Subcutaneous abdominal adipose tissue (tissue), 5 donors: ENCODE data around the gene ZNF384.

Source experiments
- H3K27ac ChIP-seq: one replicate; pipeline ENCODE4 v1.7.0; 2013; ENCODE audit warnings: low read depth, mild to moderate bottlenecking, inconsistent platforms, low read length, moderate library complexity
- H3K27me3 ChIP-seq, 5 donors: one replicate each; pipeline ENCODE4 v1.7.0; 2013; ENCODE audit warnings: low read length in 5 of 5, inconsistent platforms in 1 of 5; ENCODE audit not compliant: control insufficient read depth in 5 of 5, insufficient read depth in 4 of 5
- H3K36me3 ChIP-seq, 5 donors: one replicate each; pipeline ENCODE4 v1.7.0; 2013; ENCODE audit warnings: low read length in 5 of 5; ENCODE audit not compliant: control insufficient read depth in 5 of 5, insufficient read depth in 5 of 5
- H3K4me1 ChIP-seq, 5 donors: one replicate each; pipeline ENCODE4 v1.7.0; 2013; ENCODE audit warnings: low read length in 5 of 5, mild to moderate bottlenecking in 3 of 5, moderate library complexity in 1 of 5; ENCODE audit not compliant: control insufficient read depth in 5 of 5, insufficient read depth in 5 of 5
- H3K4me3 ChIP-seq, 5 donors: one replicate each; pipeline ENCODE4 v1.7.0; 2013; ENCODE audit warnings: low read length in 5 of 5, low read depth in 1 of 5
- H3K9ac ChIP-seq, 5 donors: one replicate each; pipeline ENCODE4 v1.7.0; 2013; ENCODE audit warnings: low read length in 5 of 5, mild to moderate bottlenecking in 4 of 5, moderate library complexity in 3 of 5
- H3K9me3 ChIP-seq, 5 donors: one replicate each; pipeline ENCODE4 v1.7.0; 2013; ENCODE audit warnings: low read length in 5 of 5; ENCODE audit not compliant: control insufficient read depth in 5 of 5
- donor health status: healthy.
- donor health status: healthy.
- donor health status: healthy.
- donor health status: healthy.
- donor health status: healthy.

The ZNF384 gene

DNA sequence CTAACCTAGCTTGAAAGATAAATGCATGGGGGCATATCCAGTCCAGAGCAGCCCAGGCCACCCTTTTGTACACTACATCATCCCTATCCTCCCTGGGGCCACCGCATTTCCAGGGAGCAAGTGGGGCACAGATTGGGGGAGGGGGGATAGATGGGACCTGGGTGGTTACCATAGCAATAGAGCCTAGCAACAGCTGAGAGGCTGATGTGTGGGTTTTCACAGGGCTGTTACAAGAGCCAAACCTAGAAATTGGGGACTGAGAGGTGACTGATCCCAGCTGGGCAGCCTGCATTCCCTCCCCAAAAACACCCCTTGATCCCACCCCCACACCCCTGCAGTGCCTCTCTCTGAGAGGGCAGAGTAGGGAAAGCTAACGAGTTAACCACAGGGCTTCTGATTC, 3.7 kb upstream of the ZNF384 start:
- H3K27me3 ChIP-seq = peaks cover 15 to 35% (median 32%) of the 10 kb centered on the region in 5 donors
- H3K4me1 ChIP-seq = peaks cover 2 to 19% (median 16%) of the 10 kb centered on the region in 5 donors
- H3K9me3 ChIP-seq = no peaks in the 10 kb centered on the region
- no peak overlapping the region for H3K9ac ChIP-seq
- no peak overlapping the region for H3K4me3 ChIP-seq
- H3K27ac ChIP-seq = no peak overlapping the region
- no peaks in the 10 kb centered on the region for H3K36me3 ChIP-seq

GRCh38 chr12:6691473-6691872, 2.3 kb upstream of the ZNF384 start:
- peaks cover 5 to 23% (median 17%) of the 10 kb centered on the region in 5 donors for H3K27me3 ChIP-seq
- H3K9ac ChIP-seq = no peak overlapping the region
- H3K4me3 ChIP-seq = no peak overlapping the region
- H3K4me1 ChIP-seq = peaks cover 5 to 34% (median 29%) of the 10 kb centered on the region in 5 donors
- H3K36me3 ChIP-seq = peaks cover 0 to 3% (median 0%) of the 10 kb centered on the region in 5 donors
- no peak overlapping the region for H3K27ac ChIP-seq
- no peaks in the 10 kb centered on the region for H3K9me3 ChIP-seq

- Histone ChIP-seq H3K36me3 (peaks cover 0 to 12% (median 0%) of the 10 kb centered on the region in 5 donors), H3K27me3 (peaks cover 0 to 4% (median 0%) of the 10 kb centered on the region in 5 donors), H3K4me1 (peaks cover 5 to 37% (median 29%) of the 10 kb centered on the region in 5 donors), H3K9ac (peak overlapping the region; percentile 79 to 98 (median 93)), H3K9me3 (no peaks in the 10 kb centered on the region), H3K27ac (peak overlapping the region; percentile 87), H3K4me3 (peak overlapping the region; percentile 85 to 97 (median 93))
Observed at GRCh38 chr12:6688543-6688998, 604 bp downstream of the ZNF384 start.

- Histone ChIP-seq H3K9ac (no peak overlapping the region), H3K4me1 (peaks cover 5 to 37% (median 29%) of the 10 kb centered on the region in 5 donors), H3K27me3 (no peaks in the 10 kb centered on the region), H3K9me3 (no peaks in the 10 kb centered on the region), H3K4me3 (no peak overlapping the region), H3K36me3 (peaks cover 3 to 18% (median 5%) of the 10 kb centered on the region in 5 donors), H3K27ac (no peak overlapping the region)
Observed at GRCh38 chr12:6685814-6686213, 3.4 kb downstream of the ZNF384 start.

DNA sequence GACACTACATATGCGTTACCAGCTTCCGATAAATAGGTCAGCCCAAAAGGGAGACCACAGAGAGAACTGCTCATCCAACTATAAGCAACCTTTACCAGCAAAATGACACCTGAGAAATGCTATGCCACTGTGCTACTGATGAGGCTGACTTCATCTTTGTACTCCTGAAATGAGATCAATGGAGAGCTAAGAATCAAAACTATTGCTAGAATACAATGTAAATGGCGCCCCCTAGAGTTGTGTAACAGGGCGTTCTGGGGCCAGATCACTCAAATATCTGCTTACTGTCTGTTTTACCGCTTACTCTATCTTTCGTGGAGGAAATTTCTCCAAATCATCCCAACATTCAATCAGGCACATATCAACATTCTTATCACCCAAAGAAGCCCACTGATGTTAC, 4.6 kb downstream of the ZNF384 start:
- Histone ChIP-seq H3K27me3 (no peaks in the 10 kb centered on the region), H3K4me1 (peaks cover 5 to 29% (median 21%) of the 10 kb centered on the region in 5 donors), H3K9me3 (no peaks in the 10 kb centered on the region), H3K4me3 (no peak overlapping the region), H3K9ac (no peak overlapping the region), H3K36me3 (peaks cover 3 to 24% (median 12%) of the 10 kb centered on the region in 5 donors), H3K27ac (no peak overlapping the region)

GRCh38 chr12:6676962-6677361, 12.2 kb downstream of the ZNF384 start:
- H3K27me3 ChIP-seq = no peaks in the 10 kb centered on the region
- H3K36me3 ChIP-seq = peaks cover 31 to 93% (median 76%) of the 10 kb centered on the region in 5 donors
- no peak overlapping the region for H3K9ac ChIP-seq
- H3K4me3 ChIP-seq = no peak overlapping the region
- H3K4me1 ChIP-seq = no peaks in the 10 kb centered on the region
- H3K27ac ChIP-seq = no peak overlapping the region
- H3K9me3 ChIP-seq = no peaks in the 10 kb centered on the region

GRCh38 chr12:6672143-6672542, 17.0 kb downstream of the ZNF384 start:
- no peaks in the 10 kb centered on the region for H3K4me1 ChIP-seq
- H3K9ac ChIP-seq = no peak overlapping the region
- H3K9me3 ChIP-seq = no peaks in the 10 kb centered on the region
- H3K27ac ChIP-seq = no peak overlapping the region
- H3K27me3 ChIP-seq = no peaks in the 10 kb centered on the region
- peaks cover 40 to 100% (median 91%) of the 10 kb centered on the region in 5 donors for H3K36me3 ChIP-seq
- H3K4me3 ChIP-seq = no peak overlapping the region

DNA sequence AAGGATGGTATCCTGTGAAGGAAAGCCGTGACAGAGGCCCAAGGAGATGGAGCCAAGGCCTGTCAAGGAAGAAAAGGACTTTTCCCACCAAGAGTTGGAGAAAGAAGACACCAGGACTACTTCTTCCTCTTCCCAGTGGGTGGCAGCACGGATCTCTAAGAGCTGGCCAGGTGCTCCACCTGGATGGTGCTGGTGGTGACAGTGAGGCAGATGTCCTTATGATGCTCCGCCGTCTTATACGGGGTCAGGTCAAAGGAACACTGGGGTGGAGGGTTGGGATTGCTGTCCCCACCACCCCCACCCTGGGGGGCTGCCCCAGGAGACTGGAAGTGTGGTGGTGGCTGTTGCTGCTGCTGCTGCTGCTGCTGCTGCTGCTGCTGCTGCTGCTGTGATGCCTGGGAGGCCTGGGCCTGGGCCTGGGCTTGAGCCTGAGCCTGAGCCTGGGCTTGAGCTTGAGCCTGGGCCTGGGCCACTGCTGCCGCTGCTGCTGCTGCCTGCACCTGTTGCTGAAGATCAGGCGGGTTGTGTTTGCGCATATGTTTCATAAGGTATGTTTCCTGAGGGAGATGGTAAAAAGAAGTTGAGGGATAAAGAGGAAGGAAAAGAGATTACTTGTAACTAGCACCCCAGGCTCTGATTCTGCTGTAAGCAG, 21.5 kb downstream of the ZNF384 start:
- Histone ChIP-seq H3K27me3 (no peaks in the 10 kb centered on the region), H3K36me3 (peaks cover 17 to 68% (median 59%) of the 10 kb centered on the region in 5 donors), H3K9ac (no peak overlapping the region), H3K4me3 (no peak overlapping the region), H3K4me1 (peaks cover 0 to 6% (median 4%) of the 10 kb centered on the region in 5 donors), H3K27ac (no peak overlapping the region), H3K9me3 (no peaks in the 10 kb centered on the region)

DNA sequence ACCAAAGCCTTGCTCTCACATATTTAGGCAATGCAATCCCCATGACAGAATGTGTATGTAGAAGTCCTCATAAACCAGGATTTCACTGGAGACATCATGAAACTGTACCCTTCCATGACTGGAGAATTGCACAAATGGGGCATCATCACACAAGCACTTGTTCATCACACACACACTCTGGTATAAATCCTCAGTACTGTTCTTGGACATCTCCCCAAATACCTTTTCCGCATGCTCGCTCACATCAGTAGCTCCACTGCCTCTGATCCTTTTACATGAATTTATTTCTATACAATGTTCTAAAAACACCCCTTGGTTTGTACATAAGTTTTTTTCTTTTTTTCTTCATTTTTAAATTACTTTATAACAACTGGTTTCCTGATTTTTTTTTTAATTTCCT, 23.0 kb downstream of the ZNF384 start:
- H3K9ac ChIP-seq = no peak overlapping the region
- H3K9me3 ChIP-seq = no peaks in the 10 kb centered on the region
- no peak overlapping the region for H3K4me3 ChIP-seq
- no peak overlapping the region for H3K27ac ChIP-seq
- H3K27me3 ChIP-seq = no peaks in the 10 kb centered on the region
- H3K36me3 ChIP-seq = peaks cover 10 to 53% (median 44%) of the 10 kb centered on the region in 5 donors
- H3K4me1 ChIP-seq = peaks cover 4 to 17% (median 14%) of the 10 kb centered on the region in 5 donors

- H3K9ac ChIP-seq = no peak overlapping the region
- no peak overlapping the region for H3K27ac ChIP-seq
Observed at GRCh38 chr12:6664902-6665301, 24.3 kb downstream of the ZNF384 start.

More at GRCh38 chr12:6664902-6665301, 24.3 kb downstream of the ZNF384 start:
- no peaks in the 10 kb centered on the region for H3K9me3 ChIP-seq
- H3K27me3 ChIP-seq = no peaks in the 10 kb centered on the region
- H3K36me3 ChIP-seq = peaks cover 6 to 40% (median 31%) of the 10 kb centered on the region in 5 donors
- H3K4me3 ChIP-seq = no peak overlapping the region
- H3K4me1 ChIP-seq = peaks cover 4 to 17% (median 14%) of the 10 kb centered on the region in 5 donors
